ENCODE measurements around the gene PDE6B. TPM values are rescaled to one million over a fixed set of nuclear protein-coding genes. Genes with fewer than 3 reads are reported as not detected.

Gene PDE6B
- total RNA-seq, 2 experiments from 2014 or later, result 11.4 to 12.4 TPM

GRCh38 chr4:707929-708630 is 82.7 kb downstream of the PDE6B start:
- no peaks in the 10 kb centered on the region for H3K36me3 Mint-ChIP-seq (ENCODE audit: low read depth)
- DNase-seq, result no peak
- Histone ChIP-seq H3K36me3 (ENCODE audit: insufficient read depth, low read length) (peaks cover 11% of the 10 kb centered on the region), H3K27ac (ENCODE audit: low read depth in 1 of 2, low read length in 2 of 2) (no peak overlapping the region), H3K4me1 (ENCODE audit: insufficient read depth, low read length) (peaks cover 39% of the 10 kb centered on the region), H3K9me3 (ENCODE audit: control insufficient read depth in 1 of 2, insufficient read depth in 1 of 2, low read length in 2 of 2) (no peaks in the 10 kb centered on the region), H3K27me3 (ENCODE audit: control insufficient read depth in 1 of 2, insufficient read depth in 2 of 2, low read length in 2 of 2) (no peaks in the 10 kb centered on the region), H3K4me3 (ENCODE audit: low read length) (no peak overlapping the region)
- H3K27me3 Mint-ChIP-seq, result no peaks in the 10 kb centered on the region
- CTCF ChIA-PET, result no interaction called here
- H3K9me3 Mint-ChIP-seq, result no peaks in the 10 kb centered on the region
- POLR2A ChIA-PET, result no interaction called here
- intact Hi-C loops (cut with DNase I, micrococcal nuclease), result no loop called here
- TF ChIP-seq CTCF (IDR thresholded peaks at IDR 0.05), result no peak
- peak overlapping the region; percentile 66 for H3K4me3 Mint-ChIP-seq
- H3K4me1 Mint-ChIP-seq (ENCODE audit: low read depth), result peaks cover 37% of the 10 kb centered on the region
- ATAC-seq (ENCODE audit: poor library complexity), result no peak
- no peak overlapping the region for H3K27ac Mint-ChIP-seq

- CTCF ChIA-PET, result no interaction called here
- no peaks in the 10 kb centered on the region for H3K9me3 ChIP-seq (ENCODE audit: control insufficient read depth in 1 of 2, insufficient read depth in 1 of 2, low read length in 2 of 2)
- no peak for TF ChIP-seq CTCF (IDR thresholded peaks at IDR 0.05)
- POLR2A ChIA-PET, result no interaction called here
- no peaks in the 10 kb centered on the region for H3K27me3 ChIP-seq (ENCODE audit: control insufficient read depth in 1 of 2, insufficient read depth in 2 of 2, low read length in 2 of 2)
- peak overlapping the region; percentile 59 for H3K4me3 Mint-ChIP-seq
- H3K36me3 ChIP-seq (ENCODE audit: insufficient read depth, low read length), result peaks cover 11% of the 10 kb centered on the region
- no peak overlapping the region for H3K4me3 ChIP-seq (ENCODE audit: low read length)
- ATAC-seq (ENCODE audit: poor library complexity) (no peak), DNase-seq (no peak)
- peaks cover 39% of the 10 kb centered on the region for H3K4me1 ChIP-seq (ENCODE audit: insufficient read depth, low read length)
- no peak overlapping the region for H3K27ac ChIP-seq (ENCODE audit: low read depth in 1 of 2, low read length in 2 of 2)
- H3K36me3 Mint-ChIP-seq (ENCODE audit: low read depth), result no peaks in the 10 kb centered on the region
- H3K27ac Mint-ChIP-seq, result peak overlapping the region; percentile 54
- H3K27me3 Mint-ChIP-seq, result no peaks in the 10 kb centered on the region
- H3K4me1 Mint-ChIP-seq (ENCODE audit: low read depth), result peaks cover 37% of the 10 kb centered on the region
- intact Hi-C loops (cut with DNase I, micrococcal nuclease), result no loop called here
- H3K9me3 Mint-ChIP-seq, result no peaks in the 10 kb centered on the region
Observed at GRCh38 chr4:708631-708933, 83.2 kb downstream of the PDE6B start.

- ChIA-PET POLR2A (interaction anchor here (1.1 kb wide), 1 partner anchor 35 kb away, joined by 3 read pairs; the partner anchor contains the start of genes ATP5ME and MYL5), CTCF (interaction anchor here (0.8 kb wide), 1 partner anchor 33 kb away, joined by 3 read pairs; no protein-coding TSS in a partner anchor)
- H3K4me3 Mint-ChIP-seq, result peak overlapping the region; percentile 69
- intact Hi-C loops (cut with DNase I, micrococcal nuclease), result no loop called here
- H3K27me3 Mint-ChIP-seq, result no peaks in the 10 kb centered on the region
- H3K27ac ChIP-seq (ENCODE audit: low read depth in 1 of 2, low read length in 2 of 2), result no peak overlapping the region
- H3K9me3 Mint-ChIP-seq, result no peaks in the 10 kb centered on the region
- peaks cover 42% of the 10 kb centered on the region for H3K4me1 ChIP-seq (ENCODE audit: insufficient read depth, low read length)
- no peak for DNase-seq
- H3K36me3 ChIP-seq (ENCODE audit: insufficient read depth, low read length), result peaks cover 14% of the 10 kb centered on the region
- peaks cover 37% of the 10 kb centered on the region for H3K4me1 Mint-ChIP-seq (ENCODE audit: low read depth)
- H3K27me3 ChIP-seq (ENCODE audit: control insufficient read depth in 1 of 2, insufficient read depth in 2 of 2, low read length in 2 of 2), result no peaks in the 10 kb centered on the region
- H3K9me3 ChIP-seq (ENCODE audit: control insufficient read depth in 1 of 2, insufficient read depth in 1 of 2, low read length in 2 of 2), result no peaks in the 10 kb centered on the region
- H3K27ac Mint-ChIP-seq, result peak overlapping the region; percentile 36
- no peak for TF ChIP-seq CTCF (IDR thresholded peaks at IDR 0.05)
- H3K36me3 Mint-ChIP-seq (ENCODE audit: low read depth), result no peaks in the 10 kb centered on the region
- ATAC-seq (ENCODE audit: poor library complexity), result no peak
- H3K4me3 ChIP-seq (ENCODE audit: low read length), result no peak overlapping the region
Observed at GRCh38 chr4:709348-709747, 84.0 kb downstream of the PDE6B start.

Data from CD4-positive, alpha-beta T cell (primary cell).